Muscle of leg (tissue), 11 donors: ENCODE data around the gene RALGAPA2. TPM values are rescaled to one million over a fixed set of nuclear protein-coding genes. Genes with fewer than 3 reads are reported as not detected.

Source experiments
- DNase-seq: peaks from one replicate; pipeline ENCODE4 v3.0.0; 2013
- H3K27ac ChIP-seq: one replicate; pipeline ENCODE4 v1.5.1; 2013; ENCODE audit warnings: mild to moderate bottlenecking, low read length, control low read depth
- H3K27me3 ChIP-seq: one replicate; pipeline ENCODE4 v1.6.1; 2013; ENCODE audit warnings: low read length; ENCODE audit not compliant: control insufficient read depth, insufficient read depth
- H3K36me3 ChIP-seq: one replicate; pipeline ENCODE4 v1.6.1; 2013; ENCODE audit warnings: low read length; ENCODE audit not compliant: control insufficient read depth, insufficient read depth
- H3K4me1 ChIP-seq: one replicate; pipeline ENCODE4 v1.6.1; 2013; ENCODE audit warnings: low read length; ENCODE audit not compliant: control insufficient read depth, insufficient read depth
- H3K4me3 ChIP-seq: one replicate; pipeline ENCODE4 v1.5.1; 2013; ENCODE audit warnings: low read length, control low read depth
- H3K9me3 ChIP-seq: replicated peaks from 2 replicates; pipeline ENCODE4 v1.6.1; 2013; ENCODE audit warnings: low read depth, low read length; ENCODE audit not compliant: control insufficient read depth
- WGBS: methylation state at CpG from one replicate; pipeline ENCODE4 v1.1.5; 2013; ENCODE audit warnings: missing lambda C conversion rate; ENCODE audit not compliant: insufficient coverage; 5-methylcytosine and 5-hydroxymethylcytosine counted together
- polyA plus RNA-seq, 8 donors: library from polyadenylated mRNA; unstranded; fragments of 120-200 nt; gene quantifications; one replicate each; pipeline versions ENCODE4 v1.2.1 to v1.2.3, GENCODE V29; 2013; ENCODE audit warnings: inconsistent platforms in 1 of 8, low replicate concordance in 1 of 8; ENCODE audit not compliant: insufficient read length in 8 of 8, insufficient read depth in 1 of 8
- total RNA-seq: library from RNA; stranded (reverse); fragments of 120-200 nt; gene quantifications from one replicate; pipeline ENCODE4 v1.2.4, GENCODE V29; 2013

Gene RALGAPA2
- total and polyA plus RNA-seq, 9 donors = 6.0 to 10.6 (median 8.3) TPM

DNA sequence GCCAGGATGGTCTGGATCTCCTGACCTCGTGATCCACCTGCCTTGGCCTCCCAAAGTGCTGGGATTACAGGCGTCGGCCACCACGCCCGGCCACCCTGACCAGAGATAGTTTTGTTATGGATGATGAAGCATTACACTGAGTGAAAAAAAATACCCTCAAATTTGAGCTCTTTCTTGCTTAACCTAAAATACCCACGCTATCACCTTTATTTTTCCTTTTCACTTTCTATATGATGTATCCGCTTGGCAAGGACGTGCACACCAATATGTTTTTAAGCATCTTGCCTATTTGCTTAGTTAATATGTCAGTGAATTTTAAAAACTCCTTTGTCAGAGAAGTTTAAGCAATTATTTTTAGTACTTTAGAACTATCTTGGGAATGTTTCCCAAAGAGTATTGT, 194.2 kb downstream of the RALGAPA2 start:
- no CpG with 5 or more reads among the region's 8 CpGs for WGBS
- no peaks in the 10 kb centered on the region for H3K4me1 ChIP-seq
- H3K4me3 ChIP-seq = no peak overlapping the region
- DNase-seq = no peak
- H3K9me3 ChIP-seq = peaks cover 18% of the 10 kb centered on the region
- no peak overlapping the region for H3K27ac ChIP-seq
- H3K27me3 ChIP-seq = no peaks in the 10 kb centered on the region
- H3K36me3 ChIP-seq = peaks cover 18% of the 10 kb centered on the region

- DNase-seq = no peak
- no peaks in the 10 kb centered on the region for H3K4me1 ChIP-seq
- H3K4me3 ChIP-seq = no peak overlapping the region
- no peak overlapping the region for H3K27ac ChIP-seq
- peaks cover 24% of the 10 kb centered on the region for H3K36me3 ChIP-seq
- peaks cover 18% of the 10 kb centered on the region for H3K9me3 ChIP-seq
- WGBS = no CpG with 5 or more reads among the region's 2 CpGs
- no peaks in the 10 kb centered on the region for H3K27me3 ChIP-seq
Observed at GRCh38 chr20:20517296-20517695, 195.1 kb downstream of the RALGAPA2 start.

GRCh38 chr20:20513720-20514119, 198.7 kb downstream of the RALGAPA2 start:
- Histone ChIP-seq H3K36me3 (peaks cover 22% of the 10 kb centered on the region), H3K27me3 (no peaks in the 10 kb centered on the region), H3K27ac (no peak overlapping the region), H3K4me3 (no peak overlapping the region), H3K9me3 (peaks cover 18% of the 10 kb centered on the region), H3K4me1 (no peaks in the 10 kb centered on the region)
- no peak for DNase-seq
- whole genome bisulfite sequencing = 100% methylated on average over 1 of the region's 1 CpG

DNA sequence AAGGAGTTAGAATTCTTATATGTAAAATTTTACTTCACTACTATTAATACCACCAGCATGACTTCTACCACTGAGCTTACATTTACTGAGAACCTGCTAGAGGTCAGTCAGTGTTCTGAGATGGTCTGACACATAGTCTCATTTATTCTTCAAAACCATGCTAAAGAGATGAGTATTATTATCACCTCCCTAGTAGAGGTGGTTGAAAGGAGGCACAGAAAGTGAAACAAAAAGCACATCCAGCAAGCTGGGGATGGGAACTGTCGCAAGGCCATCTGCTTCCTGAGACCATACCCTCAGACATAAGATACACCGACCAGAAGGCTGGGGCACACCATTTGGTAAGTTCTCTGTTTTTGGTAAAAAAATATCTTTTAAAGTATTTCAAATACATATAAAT, 206.9 kb downstream of the RALGAPA2 start:
- DNase-seq = no peak
- no peaks in the 10 kb centered on the region for H3K4me1 ChIP-seq
- WGBS = no CpG with 5 or more reads among the region's 2 CpGs
- no peak overlapping the region for H3K27ac ChIP-seq
- H3K4me3 ChIP-seq = no peak overlapping the region
- H3K9me3 ChIP-seq = no peaks in the 10 kb centered on the region
- no peaks in the 10 kb centered on the region for H3K27me3 ChIP-seq
- peaks cover 15% of the 10 kb centered on the region for H3K36me3 ChIP-seq

DNA sequence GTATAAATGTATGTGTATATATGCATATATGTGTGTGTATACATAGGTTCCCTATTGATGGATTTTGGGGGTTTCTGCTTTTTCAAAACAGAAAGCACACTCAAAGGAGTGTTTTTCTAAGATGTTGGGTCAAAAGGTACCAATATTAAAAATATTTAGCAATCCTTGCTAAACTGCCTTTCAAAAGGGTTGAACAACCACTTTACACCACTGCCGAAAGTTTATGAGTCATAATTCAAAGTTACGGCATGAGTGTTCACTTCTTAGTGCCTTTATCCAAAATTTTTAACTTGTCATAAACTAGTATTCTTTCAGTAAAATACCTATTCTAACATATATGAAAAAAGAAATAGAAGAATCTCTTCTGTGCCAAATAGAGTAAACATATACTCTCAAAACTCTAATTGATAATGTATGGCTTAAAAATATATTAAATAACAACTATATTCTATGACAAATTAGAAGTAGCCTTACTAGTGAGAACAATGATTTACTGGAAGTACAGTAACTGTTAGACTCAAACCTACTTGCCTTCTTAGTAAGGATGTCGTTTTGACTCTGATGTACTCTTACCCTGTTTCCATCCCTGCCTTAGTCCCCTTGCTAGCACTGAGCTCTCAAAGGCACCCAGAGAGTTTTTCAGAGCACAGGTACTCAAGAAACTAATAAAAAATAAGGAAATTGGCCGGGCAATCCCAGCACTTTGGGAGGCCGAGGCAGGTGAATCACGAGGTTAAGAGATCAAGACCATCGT, 208.5 kb downstream of the RALGAPA2 start:
- H3K27me3 ChIP-seq = no peaks in the 10 kb centered on the region
- H3K36me3 ChIP-seq = peaks cover 15% of the 10 kb centered on the region
- no CpG with 5 or more reads among the region's 7 CpGs for WGBS

DNA sequence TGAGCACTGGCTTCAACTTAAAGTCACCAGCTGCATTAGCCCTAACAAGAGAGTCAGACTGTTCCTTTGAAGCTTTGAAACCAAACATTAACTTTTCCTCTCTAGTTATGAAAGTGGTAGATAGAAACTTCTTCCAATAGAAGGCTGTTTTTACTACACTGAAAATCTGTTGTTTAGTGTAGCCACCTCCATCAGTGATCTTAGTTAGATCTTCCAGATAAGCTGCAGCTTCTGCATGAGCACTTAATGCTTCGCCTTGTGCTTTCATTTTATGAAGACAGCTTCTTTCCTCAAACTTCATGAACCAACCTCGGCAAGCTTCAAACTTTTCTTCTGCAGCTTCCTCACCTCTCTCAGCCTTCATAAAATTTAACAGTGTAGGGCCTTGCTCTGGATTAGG, 211.3 kb downstream of the RALGAPA2 start:
- peaks cover 17% of the 10 kb centered on the region for H3K36me3 ChIP-seq
- H3K4me1 ChIP-seq = no peaks in the 10 kb centered on the region
- H3K9me3 ChIP-seq = no peaks in the 10 kb centered on the region
- H3K4me3 ChIP-seq = no peak overlapping the region
- no peak overlapping the region for H3K27ac ChIP-seq
- DNase-seq = no peak
- H3K27me3 ChIP-seq = no peaks in the 10 kb centered on the region
- WGBS = 100% methylated on average over 1 of the region's 2 CpGs

More for the DNA sequence above, 208.5 kb downstream of the RALGAPA2 start:
- H3K27ac ChIP-seq = no peak overlapping the region
- H3K4me1 ChIP-seq = no peaks in the 10 kb centered on the region
- H3K4me3 ChIP-seq = no peak overlapping the region
- DNase-seq = no peak
- no peaks in the 10 kb centered on the region for H3K9me3 ChIP-seq

DNA sequence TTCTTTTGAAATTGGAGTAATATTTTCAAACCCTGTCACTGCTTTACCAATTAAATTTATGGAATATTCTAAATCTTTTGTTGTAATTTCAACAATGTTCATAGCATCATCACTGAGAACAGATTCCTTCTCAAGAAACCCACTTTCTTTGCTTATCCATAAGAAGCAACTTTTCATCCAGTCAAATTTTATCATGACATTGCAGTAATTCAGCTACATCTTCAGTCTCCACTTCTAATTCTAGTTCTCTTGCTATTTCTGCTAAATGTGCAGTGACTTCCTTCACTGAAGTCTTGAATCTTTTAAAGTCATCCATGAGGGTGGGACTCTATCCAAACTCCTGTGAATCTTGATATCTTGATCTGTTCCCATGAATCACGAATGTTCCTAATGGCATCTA, 212.1 kb downstream of the RALGAPA2 start:
- Histone ChIP-seq H3K36me3 (peaks cover 20% of the 10 kb centered on the region), H3K4me1 (no peaks in the 10 kb centered on the region), H3K9me3 (no peaks in the 10 kb centered on the region), H3K27ac (no peak overlapping the region), H3K27me3 (no peaks in the 10 kb centered on the region), H3K4me3 (no peak overlapping the region)
- 78% methylated on average over 1 of the region's 1 CpG for WGBS
- no peak for DNase-seq

GRCh38 chr20:20499439-20499838, 213.0 kb downstream of the RALGAPA2 start:
- Histone ChIP-seq H3K36me3 (peaks cover 20% of the 10 kb centered on the region), H3K9me3 (no peaks in the 10 kb centered on the region), H3K4me1 (no peaks in the 10 kb centered on the region), H3K4me3 (no peak overlapping the region), H3K27me3 (no peaks in the 10 kb centered on the region), H3K27ac (no peak overlapping the region)
- no peak for DNase-seq
- no CpG with 5 or more reads among the region's 5 CpGs for WGBS

DNA sequence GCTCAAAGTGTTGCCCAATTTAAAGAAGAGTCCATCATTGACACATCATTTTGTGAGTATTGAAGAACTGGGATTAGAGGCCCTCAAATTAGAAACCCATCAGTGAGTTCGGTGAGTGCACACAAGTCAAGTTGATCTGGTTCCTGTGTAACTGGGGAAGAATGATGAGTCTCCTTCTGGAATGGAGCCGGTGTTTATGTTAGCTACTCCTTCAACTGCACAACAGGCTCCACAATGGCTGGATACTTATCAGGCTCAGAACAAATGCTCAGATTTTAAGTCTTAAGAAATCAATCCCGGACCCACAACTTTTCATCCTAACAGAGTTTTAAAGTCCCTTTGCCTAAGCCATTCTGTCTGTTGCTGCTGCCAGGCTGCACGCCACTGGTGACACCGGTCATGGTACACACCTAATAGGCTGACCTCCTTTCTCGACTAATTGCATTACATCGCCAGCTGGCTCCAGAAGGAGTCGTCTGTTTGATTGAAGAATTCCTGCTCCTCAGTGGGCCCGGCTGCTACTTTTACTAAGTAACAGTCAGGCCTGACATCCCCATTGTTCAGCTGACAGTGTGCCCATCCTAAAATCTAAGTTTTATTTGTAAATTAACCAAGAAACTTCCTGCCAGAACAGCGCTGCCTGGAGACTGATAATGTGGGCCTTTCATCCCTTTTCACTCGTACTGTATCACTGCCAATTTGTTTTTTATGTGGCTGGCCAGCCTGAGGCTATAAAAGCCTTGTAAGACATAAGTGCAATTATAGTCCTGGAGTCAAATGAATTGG, 214.2 kb downstream of the RALGAPA2 start:
- no peaks in the 10 kb centered on the region for H3K27me3 ChIP-seq
- peak; percentile 12 for DNase-seq
- no peaks in the 10 kb centered on the region for H3K9me3 ChIP-seq
- no peak overlapping the region for H3K27ac ChIP-seq
- no peaks in the 10 kb centered on the region for H3K4me1 ChIP-seq
- H3K36me3 ChIP-seq = peaks cover 20% of the 10 kb centered on the region
- H3K4me3 ChIP-seq = no peak overlapping the region
- 70% methylated on average over 4 of the region's 11 CpGs for WGBS

- H3K4me1 ChIP-seq = no peaks in the 10 kb centered on the region
- no CpG with 5 or more reads among the region's 8 CpGs for WGBS
- no peak overlapping the region for H3K4me3 ChIP-seq
- H3K9me3 ChIP-seq = no peaks in the 10 kb centered on the region
- H3K27me3 ChIP-seq = no peaks in the 10 kb centered on the region
- no peak for DNase-seq
- peaks cover 12% of the 10 kb centered on the region for H3K36me3 ChIP-seq
- no peak overlapping the region for H3K27ac ChIP-seq
Observed at GRCh38 chr20:20497242-20497978, 215.0 kb downstream of the RALGAPA2 start.
